ENCODE measurements around the gene STAT4. TPM values are rescaled to one million over a fixed set of nuclear protein-coding genes. Genes with fewer than 3 reads are reported as not detected.

STAT4 gene
- total RNA-seq, 1 experiment from 2014 or later = 0.33 TPM

DNA sequence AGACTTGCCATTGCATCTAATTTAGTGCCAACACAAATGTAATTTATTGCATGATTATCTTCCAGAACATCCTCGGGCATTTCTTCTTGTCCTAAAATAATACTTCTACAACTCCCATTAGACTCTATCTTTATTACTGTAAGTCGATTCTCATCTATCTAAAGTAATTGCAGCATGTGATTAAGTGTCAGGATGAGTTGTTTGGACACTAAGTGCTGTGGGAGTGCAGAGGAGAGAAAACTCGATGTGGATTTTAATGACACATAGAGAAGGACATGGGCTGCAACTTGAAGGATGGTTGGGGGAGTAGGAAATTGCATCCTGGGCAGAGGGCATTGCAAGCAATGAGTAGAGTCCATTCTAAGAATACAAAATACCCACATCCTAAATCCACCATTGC is 33.5 kb downstream of the STAT4 start:
- Histone ChIP-seq H2BK120ac (ENCODE audit: low read depth, low read length, poor library complexity, severe bottlenecking) (no peak overlapping the region), H3T11ph (ENCODE audit: low read length) (no peak overlapping the region), H3K18ac (ENCODE audit: insufficient read length, low read depth, low read length) (no peak overlapping the region), H3K27me3 (ENCODE audit: insufficient read depth, low read length) (no peaks in the 10 kb centered on the region), H3K23ac (ENCODE audit: insufficient read length, low read depth, low read length) (no peak overlapping the region), H3K4me2 (ENCODE audit: insufficient read depth, insufficient read length, low read length) (no peak overlapping the region), H3K23me2 (ENCODE audit: insufficient read length, low read depth, low read length, poor library complexity, severe bottlenecking) (no peaks in the 10 kb centered on the region), H3K27ac (ENCODE audit: insufficient read length, low read depth, low read length) (no peak overlapping the region), H3K56ac (ENCODE audit: insufficient read length, low read depth, low read length) (no peak overlapping the region), H3K9ac (ENCODE audit: extremely low read depth, insufficient read length, low read length) (no peak overlapping the region), H2AFZ (ENCODE audit: low read length) (no peak overlapping the region), H2BK20ac (ENCODE audit: low read depth, low read length, poor library complexity, severe bottlenecking) (no peak overlapping the region), H3K14ac (ENCODE audit: insufficient read depth, low read length) (no peak overlapping the region), H4K91ac (ENCODE audit: insufficient read length, low read depth, low read length) (no peak overlapping the region), H4K8ac (replicated peaks; ENCODE audit: insufficient read length, low read depth, low read length) (no peak overlapping the region), H2BK12ac (ENCODE audit: insufficient read length, low read depth, low read length) (no peak overlapping the region), H2BK5ac (ENCODE audit: insufficient read length, low read length) (no peak overlapping the region), H3K4ac (ENCODE audit: low read depth, low read length) (no peak overlapping the region), H2AK5ac (ENCODE audit: insufficient read length, low read length) (no peak overlapping the region), H4K5ac (ENCODE audit: insufficient read length, low read depth, low read length) (no peak overlapping the region), H3K4me1 (ENCODE audit: insufficient read depth, low read length) (no peaks in the 10 kb centered on the region), H2BK15ac (ENCODE audit: low read depth, low read length) (no peak overlapping the region), H4K20me1 (ENCODE audit: control insufficient read depth, insufficient read depth, insufficient read length) (no peaks in the 10 kb centered on the region), H3K79me2 (ENCODE audit: insufficient read depth, low read length) (no peaks in the 10 kb centered on the region), H3K79me1 (ENCODE audit: insufficient read depth, low read depth, low read length, poor library complexity, severe bottlenecking) (no peaks in the 10 kb centered on the region), H3K9me3 (ENCODE audit: control insufficient read depth, low read depth, low read length) (no peaks in the 10 kb centered on the region)
- H3K27ac Mint-ChIP-seq = no peak overlapping the region
- H3K9me3 Mint-ChIP-seq = no peaks in the 10 kb centered on the region
- no peak overlapping the region for H3K4me3 Mint-ChIP-seq
- H3K4me1 Mint-ChIP-seq = no peaks in the 10 kb centered on the region
- H3K27me3 Mint-ChIP-seq (ENCODE audit: low read depth) = no peaks in the 10 kb centered on the region
- WGBS (ENCODE audit: extremely low coverage, insufficient read length, low lambda C conversion rate) = no CpG with 5 or more reads among the region's 3 CpGs
- H3K36me3 Mint-ChIP-seq (ENCODE audit: insufficient read depth in 1 of 3, low read depth in 3 of 3) = no peaks in the 10 kb centered on the region
- no peak for DNase-seq
- TF ChIP-seq, protein P1, sequence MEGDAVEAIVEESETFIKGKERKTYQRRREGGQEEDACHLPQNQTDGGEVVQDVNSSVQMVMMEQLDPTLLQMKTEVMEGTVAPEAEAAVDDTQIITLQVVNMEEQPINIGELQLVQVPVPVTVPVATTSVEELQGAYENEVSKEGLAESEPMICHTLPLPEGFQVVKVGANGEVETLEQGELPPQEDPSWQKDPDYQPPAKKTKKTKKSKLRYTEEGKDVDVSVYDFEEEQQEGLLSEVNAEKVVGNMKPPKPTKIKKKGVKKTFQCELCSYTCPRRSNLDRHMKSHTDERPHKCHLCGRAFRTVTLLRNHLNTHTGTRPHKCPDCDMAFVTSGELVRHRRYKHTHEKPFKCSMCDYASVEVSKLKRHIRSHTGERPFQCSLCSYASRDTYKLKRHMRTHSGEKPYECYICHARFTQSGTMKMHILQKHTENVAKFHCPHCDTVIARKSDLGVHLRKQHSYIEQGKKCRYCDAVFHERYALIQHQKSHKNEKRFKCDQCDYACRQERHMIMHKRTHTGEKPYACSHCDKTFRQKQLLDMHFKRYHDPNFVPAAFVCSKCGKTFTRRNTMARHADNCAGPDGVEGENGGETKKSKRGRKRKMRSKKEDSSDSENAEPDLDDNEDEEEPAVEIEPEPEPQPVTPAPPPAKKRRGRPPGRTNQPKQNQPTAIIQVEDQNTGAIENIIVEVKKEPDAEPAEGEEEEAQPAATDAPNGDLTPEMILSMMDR (conservative IDR thresholded peaks at IDR 0.05) = no peak
